GM10248 (cell line): Measurements from ENCODE around the gene IMPA2.

Source experiments
- CTCF ChIA-PET: fragments of 300-600 bp; sonication (Branson Sonifier 250); formaldehyde crosslinking; extraction: SDS; loops from one replicate; lab custom pipeline; 2021; ENCODE audit warnings: antibody characterized with exemption; lab: Yijun Ruan, JAX
- POLR2A ChIA-PET: fragments of 350-650 bp; sonication (Branson Sonifier 250); formaldehyde crosslinking; extraction: SDS; loops from one replicate; lab custom pipeline; 2020; ENCODE audit warnings: antibody characterized with exemption; lab: Yijun Ruan, JAX
- DNase-seq: peaks from one replicate; pipeline ENCODE4 v3.0.0; 2012; ENCODE audit errors: extremely low spot score
- CTCF ChIP-seq: IDR thresholded peaks from 2 replicates; pipeline ENCODE4 v1.5.1; 2012; ENCODE audit warnings: mild to moderate bottlenecking, low read depth; ENCODE audit errors: extremely low read depth, missing control alignments, control extremely low read depth

IMPA2 gene

GRCh38 chr18:12059334-12060181 lies 78.3 kb downstream of the IMPA2 start:
- POLR2A ChIA-PET = no interaction called here
- TF ChIP-seq CTCF = no peak
- no peak for DNase-seq
- CTCF ChIA-PET = interaction anchor here (1.0 to 1.1 kb wide), 3 partner anchors 9 to 122 kb away, joined by 3 to 4 read pairs (median 3); no protein-coding TSS in a partner anchor

GRCh38 chr18:12060182-12060870 lies 79.0 kb downstream of the IMPA2 start:
- ChIA-PET CTCF (interaction anchor here (1.0 to 1.1 kb wide), 3 partner anchors 10 to 123 kb away, joined by 3 to 4 read pairs (median 3); no protein-coding TSS in a partner anchor), POLR2A (no interaction called here)
- TF ChIP-seq CTCF = no peak
- DNase-seq = no peak

- ChIA-PET POLR2A (no interaction called here), CTCF (no interaction called here)
- no peak for DNase-seq
- TF ChIP-seq CTCF = no peak
These were observed 80.4 kb downstream of the IMPA2 start for GRCh38 chr18:12061685-12062084.

- no peak for DNase-seq
- ChIA-PET CTCF (interaction anchor here (1.0 kb wide), 1 partner anchor 24 kb away, joined by 3 read pairs; no protein-coding TSS in a partner anchor), POLR2A (no interaction called here)
- no peak for TF ChIP-seq CTCF
These were observed 81.7 kb downstream of the IMPA2 start for GRCh38 chr18:12062974-12063373.

GRCh38 chr18:12064086-12064763 lies 82.9 kb downstream of the IMPA2 start:
- ChIA-PET CTCF (no interaction called here), POLR2A (no interaction called here)

More at GRCh38 chr18:12064086-12064763, 82.9 kb downstream of the IMPA2 start:
- DNase-seq = no peak
- TF ChIP-seq CTCF = no peak
